ENCODE measurements around the gene ARID1B.

ARID1B gene

DNA sequence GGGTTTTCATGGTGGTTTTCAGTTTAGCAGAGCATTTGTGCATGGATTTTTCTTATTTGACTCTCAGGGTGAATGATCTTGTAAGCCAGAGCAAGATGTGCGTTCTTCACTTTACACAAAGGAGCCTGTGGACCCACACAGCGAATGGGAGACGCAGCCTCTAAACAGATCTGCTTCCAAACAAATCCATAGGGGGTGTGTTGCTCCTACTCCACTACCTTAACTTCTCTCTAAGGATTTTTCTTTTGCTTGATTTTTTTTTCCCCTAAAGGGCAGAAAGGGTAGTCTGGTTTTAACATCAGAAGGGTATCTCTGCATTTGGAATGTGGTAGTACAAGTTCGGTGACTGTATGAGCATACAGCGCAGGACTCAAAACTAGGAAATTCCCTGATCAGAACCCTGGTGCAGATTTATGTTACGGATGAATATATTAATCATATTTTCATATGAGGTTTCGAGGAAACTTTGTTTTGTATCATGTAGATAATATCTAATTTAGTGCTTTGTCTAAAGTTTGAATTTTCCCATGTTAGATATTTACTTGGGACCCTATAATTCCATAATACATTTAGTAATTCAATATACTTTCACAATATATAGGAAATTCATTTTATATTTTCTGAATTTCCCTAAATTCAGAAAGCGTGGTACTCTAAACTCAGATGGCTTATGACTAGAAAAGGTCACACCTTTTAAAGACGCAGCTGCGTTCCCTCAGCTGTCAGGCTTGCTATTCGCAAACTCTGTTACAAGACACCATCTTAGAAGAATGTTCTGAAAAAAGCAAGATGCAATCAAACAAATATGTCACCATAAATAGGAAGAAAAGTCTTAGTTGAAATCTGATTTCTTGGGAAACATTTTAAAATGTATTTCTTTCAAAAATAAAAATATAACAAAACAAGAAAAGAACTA is 349.3 kb downstream of the ARID1B start:
- Histone ChIP-seq H3K36me3 (ENCODE audit: insufficient read depth, low read length) (no peaks in the 10 kb centered on the region), H3K27ac (ENCODE audit: low read depth, low read length) (no peak overlapping the region), H3K4me3 (ENCODE audit: low read length) (no peak overlapping the region), H3K4me1 (ENCODE audit: insufficient read depth, low read length) (peaks cover 9% of the 10 kb centered on the region; the same call in 1 of the 2 replicates), H3K9ac (ENCODE audit: low read depth, low read length) (no peak overlapping the region), H3K9me3 (ENCODE audit: insufficient read depth, low read depth, low read length) (no peaks in the 10 kb centered on the region), H3K27me3 (ENCODE audit: insufficient read depth, low read length) (no peaks in the 10 kb centered on the region)
- WGBS: 93% methylated on average over 10 of the region's 11 CpGs

DNA sequence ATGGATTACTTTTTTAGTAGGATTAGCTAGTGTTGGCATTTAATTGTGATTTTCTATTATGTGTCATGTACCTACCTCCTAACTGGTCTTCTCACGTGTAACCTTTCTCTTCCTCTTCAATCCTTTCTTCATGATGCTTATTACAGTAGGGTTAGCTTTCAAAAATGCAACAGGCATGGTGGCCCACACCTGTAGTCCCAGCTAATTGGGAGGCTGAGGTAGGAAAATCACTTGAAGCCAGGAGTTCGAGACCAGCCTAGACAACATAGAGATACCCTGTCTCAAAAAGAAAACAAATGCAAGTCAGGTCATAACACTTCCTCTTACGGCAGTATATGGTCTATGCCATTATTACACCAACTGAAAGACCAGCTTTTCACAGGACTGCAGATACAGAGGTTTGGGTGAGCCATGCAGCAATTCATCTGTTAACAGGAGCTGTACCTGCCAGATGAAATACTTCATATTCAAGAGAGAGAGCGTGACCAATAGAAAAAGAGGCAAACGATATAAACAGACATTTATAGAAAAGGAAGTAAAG is 351.1 kb downstream of the ARID1B start:
- no peak overlapping the region for H3K27ac ChIP-seq (ENCODE audit: low read depth, low read length)
- 98% methylated on average over 3 of the region's 5 CpGs for WGBS

GRCh38 chr6:157131250-157131649 is 354.1 kb downstream of the ARID1B start:
- no peaks in the 10 kb centered on the region for H3K9me3 ChIP-seq (ENCODE audit: insufficient read depth, low read depth, low read length)
- no peaks in the 10 kb centered on the region for H3K27me3 ChIP-seq (ENCODE audit: insufficient read depth, low read length)
- H3K4me3 ChIP-seq (ENCODE audit: low read length): no peak overlapping the region
- no peak overlapping the region for H3K9ac ChIP-seq (ENCODE audit: low read depth, low read length)
- H3K36me3 ChIP-seq (ENCODE audit: insufficient read depth, low read length): peaks cover 30% of the 10 kb centered on the region
- peaks cover 2% of the 10 kb centered on the region; the same call in 1 of the 2 replicates for H3K4me1 ChIP-seq (ENCODE audit: insufficient read depth, low read length)
- no peak overlapping the region for H3K27ac ChIP-seq (ENCODE audit: low read depth, low read length)
- 92% methylated on average over 8 of the region's 8 CpGs for WGBS

More for the DNA sequence above, 351.1 kb downstream of the ARID1B start:
- Histone ChIP-seq H3K4me1 (ENCODE audit: insufficient read depth, low read length) (peaks cover 9% of the 10 kb centered on the region; the same call in 1 of the 2 replicates), H3K9ac (ENCODE audit: low read depth, low read length) (no peak overlapping the region), H3K9me3 (ENCODE audit: insufficient read depth, low read depth, low read length) (no peaks in the 10 kb centered on the region), H3K36me3 (ENCODE audit: insufficient read depth, low read length) (peaks cover 7% of the 10 kb centered on the region), H3K4me3 (ENCODE audit: low read length) (no peak overlapping the region), H3K27me3 (ENCODE audit: insufficient read depth, low read length) (no peaks in the 10 kb centered on the region)

DNA sequence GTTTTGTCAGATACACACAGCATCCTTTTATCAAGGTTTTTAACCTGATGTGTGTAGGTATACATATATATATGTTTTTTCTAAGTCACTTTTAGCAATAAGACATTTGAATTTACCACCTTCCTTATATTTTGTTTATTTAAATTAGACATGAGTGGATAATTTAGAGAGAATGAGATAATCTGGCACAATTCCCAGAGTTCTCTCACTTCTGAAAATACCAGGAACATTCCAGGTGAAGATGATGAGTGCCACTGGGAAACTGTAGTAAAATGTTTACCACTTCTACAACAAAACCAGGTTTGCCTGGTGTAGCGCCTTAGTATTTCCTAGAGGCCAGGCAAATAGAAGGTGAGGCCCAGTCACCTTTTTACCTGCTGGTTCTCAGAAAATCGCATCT is 356.7 kb downstream of the ARID1B start:
- Histone ChIP-seq H3K4me3 (ENCODE audit: low read length) (no peak overlapping the region), H3K9me3 (ENCODE audit: insufficient read depth, low read depth, low read length) (no peaks in the 10 kb centered on the region), H3K27ac (ENCODE audit: low read depth, low read length) (no peak overlapping the region), H3K9ac (ENCODE audit: low read depth, low read length) (no peak overlapping the region), H3K36me3 (ENCODE audit: insufficient read depth, low read length) (peaks cover 32% of the 10 kb centered on the region), H3K4me1 (ENCODE audit: insufficient read depth, low read length) (no peaks in the 10 kb centered on the region), H3K27me3 (ENCODE audit: insufficient read depth, low read length) (no peaks in the 10 kb centered on the region)
- 100% methylated on average over 2 of the region's 2 CpGs for WGBS

DNA sequence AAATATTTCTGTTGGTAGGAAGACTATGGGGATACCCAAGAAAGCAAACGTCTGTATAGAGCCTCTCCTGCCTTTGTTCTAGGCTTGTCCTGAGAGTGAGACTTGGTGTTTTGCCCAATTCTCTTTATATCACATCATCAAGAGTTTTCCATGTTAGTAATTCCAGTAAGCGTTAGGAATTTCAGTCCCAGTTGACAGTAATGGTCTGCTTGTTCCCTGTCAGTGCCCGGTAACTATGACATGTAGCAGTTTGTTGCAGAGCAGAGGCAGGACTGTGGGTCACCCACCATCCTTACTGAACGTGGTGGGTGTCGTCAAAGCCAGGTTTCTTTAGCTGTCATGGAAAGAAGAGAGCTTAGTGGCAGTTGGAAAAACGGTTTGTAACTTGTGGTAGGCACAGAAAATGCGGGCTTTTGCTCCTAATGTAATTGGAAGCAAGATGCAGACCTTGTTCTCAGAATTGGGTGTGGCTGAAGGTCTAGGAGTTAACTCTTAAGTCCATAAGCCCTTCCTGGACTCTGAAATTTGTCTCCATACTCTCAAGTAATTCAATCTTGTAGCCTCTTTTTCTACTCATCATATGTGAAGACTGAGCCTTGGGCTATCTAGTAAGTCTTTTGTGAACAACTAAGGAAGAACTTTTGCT is 357.3 kb downstream of the ARID1B start:
- WGBS: 94% methylated on average over 7 of the region's 7 CpGs
- no peak overlapping the region for H3K27ac ChIP-seq (ENCODE audit: low read depth, low read length)
- no peak overlapping the region for H3K4me3 ChIP-seq (ENCODE audit: low read length)
- peaks cover 32% of the 10 kb centered on the region for H3K36me3 ChIP-seq (ENCODE audit: insufficient read depth, low read length)
- no peaks in the 10 kb centered on the region for H3K27me3 ChIP-seq (ENCODE audit: insufficient read depth, low read length)
- no peaks in the 10 kb centered on the region for H3K9me3 ChIP-seq (ENCODE audit: insufficient read depth, low read depth, low read length)
- no peaks in the 10 kb centered on the region for H3K4me1 ChIP-seq (ENCODE audit: insufficient read depth, low read length)
- no peak overlapping the region for H3K9ac ChIP-seq (ENCODE audit: low read depth, low read length)

DNA sequence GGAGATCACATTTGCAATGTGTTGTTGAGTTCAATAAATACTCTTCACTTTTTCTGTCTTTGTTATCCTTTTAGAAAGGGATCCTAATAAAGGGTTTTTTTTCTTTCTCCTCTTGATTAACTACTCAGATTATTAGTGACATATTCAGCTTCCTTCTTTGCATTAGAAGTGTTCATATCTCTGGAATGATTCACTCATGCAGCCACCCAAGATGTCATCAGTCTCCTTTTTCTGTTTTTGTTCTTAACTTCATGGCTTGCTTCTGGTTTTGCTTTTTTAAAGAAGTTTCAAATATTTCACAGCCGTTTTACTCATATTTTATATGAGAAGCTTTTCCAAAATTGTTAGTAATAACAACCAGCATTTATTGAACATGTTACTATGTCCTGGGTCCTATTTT is 358.5 kb downstream of the ARID1B start:
- H3K36me3 ChIP-seq (ENCODE audit: insufficient read depth, low read length): peaks cover 35% of the 10 kb centered on the region
- no peak overlapping the region for H3K9ac ChIP-seq (ENCODE audit: low read depth, low read length)
- H3K27ac ChIP-seq (ENCODE audit: low read depth, low read length): no peak overlapping the region
- H3K4me1 ChIP-seq (ENCODE audit: insufficient read depth, low read length): no peaks in the 10 kb centered on the region
- no peak overlapping the region for H3K4me3 ChIP-seq (ENCODE audit: low read length)
- no CpG with 5 or more reads among the region's 1 CpG for WGBS
- H3K27me3 ChIP-seq (ENCODE audit: insufficient read depth, low read length): no peaks in the 10 kb centered on the region
- no peaks in the 10 kb centered on the region for H3K9me3 ChIP-seq (ENCODE audit: insufficient read depth, low read depth, low read length)

- Histone ChIP-seq H3K4me3 (ENCODE audit: low read length) (no peak overlapping the region), H3K9me3 (ENCODE audit: insufficient read depth, low read depth, low read length) (no peaks in the 10 kb centered on the region), H3K9ac (ENCODE audit: low read depth, low read length) (no peak overlapping the region), H3K36me3 (ENCODE audit: insufficient read depth, low read length) (peaks cover 47% of the 10 kb centered on the region), H3K4me1 (ENCODE audit: insufficient read depth, low read length) (no peaks in the 10 kb centered on the region), H3K27ac (ENCODE audit: low read depth, low read length) (no peak overlapping the region), H3K27me3 (ENCODE audit: insufficient read depth, low read length) (no peaks in the 10 kb centered on the region)
- 83% methylated on average over 2 of the region's 2 CpGs for WGBS
Observed at GRCh38 chr6:157137501-157137900, 360.3 kb downstream of the ARID1B start.

- peaks cover 31% of the 10 kb centered on the region for H3K36me3 ChIP-seq (ENCODE audit: insufficient read depth, low read length)
- H3K27me3 ChIP-seq (ENCODE audit: insufficient read depth, low read length): no peaks in the 10 kb centered on the region
- no peaks in the 10 kb centered on the region for H3K9me3 ChIP-seq (ENCODE audit: insufficient read depth, low read depth, low read length)
- peaks cover 1% of the 10 kb centered on the region; the same call in 1 of the 2 replicates for H3K4me1 ChIP-seq (ENCODE audit: insufficient read depth, low read length)
- no peak overlapping the region for H3K27ac ChIP-seq (ENCODE audit: low read depth, low read length)
- H3K4me3 ChIP-seq (ENCODE audit: low read length): no peak overlapping the region
- no peak overlapping the region for H3K9ac ChIP-seq (ENCODE audit: low read depth, low read length)
- 92% methylated on average over 15 of the region's 15 CpGs for WGBS
Observed at GRCh38 chr6:157139054-157139708, 362.0 kb downstream of the ARID1B start.

DNA sequence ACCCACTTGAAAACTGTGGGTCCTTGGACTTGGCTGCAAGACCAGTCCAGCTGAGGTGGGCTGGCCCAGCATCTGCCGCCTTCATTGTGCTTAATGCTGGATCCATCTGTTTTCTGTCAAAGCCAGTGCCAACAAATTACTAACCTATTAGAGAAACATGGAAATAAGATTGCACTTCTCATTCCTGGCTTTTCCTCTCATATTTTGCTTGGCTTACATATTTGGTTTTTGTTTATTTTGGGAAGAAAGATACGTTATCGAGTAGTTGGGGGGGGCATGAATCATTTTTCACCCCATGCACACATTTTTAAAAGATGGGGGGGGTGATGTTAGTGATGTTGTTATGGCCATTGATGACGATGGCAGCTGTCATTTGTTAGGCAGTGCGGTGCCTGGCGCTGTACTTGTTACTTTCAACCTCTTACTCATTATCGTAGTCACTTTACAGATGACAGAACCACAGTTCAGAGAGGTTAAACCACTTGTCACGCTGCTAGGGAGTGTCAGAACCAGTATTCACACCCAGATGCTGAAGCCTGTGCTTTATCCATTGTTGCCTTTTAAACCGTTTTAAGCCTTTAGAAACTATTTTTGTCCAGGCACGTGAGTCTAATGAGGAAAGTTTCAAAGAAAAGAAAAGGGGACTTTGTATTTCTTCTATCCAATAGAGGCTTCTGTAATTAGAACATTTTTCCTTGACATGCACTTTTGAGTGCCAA is 366.2 kb downstream of the ARID1B start:
- Histone ChIP-seq H3K27me3 (ENCODE audit: insufficient read depth, low read length) (no peaks in the 10 kb centered on the region), H3K27ac (ENCODE audit: low read depth, low read length) (no peak overlapping the region), H3K9ac (ENCODE audit: low read depth, low read length) (no peak overlapping the region), H3K4me1 (ENCODE audit: insufficient read depth, low read length) (peaks cover 11% of the 10 kb centered on the region), H3K4me3 (ENCODE audit: low read length) (no peak overlapping the region), H3K9me3 (ENCODE audit: insufficient read depth, low read depth, low read length) (no peaks in the 10 kb centered on the region), H3K36me3 (ENCODE audit: insufficient read depth, low read length) (peaks cover 18% of the 10 kb centered on the region)
- WGBS: 95% methylated on average over 8 of the region's 10 CpGs

DNA sequence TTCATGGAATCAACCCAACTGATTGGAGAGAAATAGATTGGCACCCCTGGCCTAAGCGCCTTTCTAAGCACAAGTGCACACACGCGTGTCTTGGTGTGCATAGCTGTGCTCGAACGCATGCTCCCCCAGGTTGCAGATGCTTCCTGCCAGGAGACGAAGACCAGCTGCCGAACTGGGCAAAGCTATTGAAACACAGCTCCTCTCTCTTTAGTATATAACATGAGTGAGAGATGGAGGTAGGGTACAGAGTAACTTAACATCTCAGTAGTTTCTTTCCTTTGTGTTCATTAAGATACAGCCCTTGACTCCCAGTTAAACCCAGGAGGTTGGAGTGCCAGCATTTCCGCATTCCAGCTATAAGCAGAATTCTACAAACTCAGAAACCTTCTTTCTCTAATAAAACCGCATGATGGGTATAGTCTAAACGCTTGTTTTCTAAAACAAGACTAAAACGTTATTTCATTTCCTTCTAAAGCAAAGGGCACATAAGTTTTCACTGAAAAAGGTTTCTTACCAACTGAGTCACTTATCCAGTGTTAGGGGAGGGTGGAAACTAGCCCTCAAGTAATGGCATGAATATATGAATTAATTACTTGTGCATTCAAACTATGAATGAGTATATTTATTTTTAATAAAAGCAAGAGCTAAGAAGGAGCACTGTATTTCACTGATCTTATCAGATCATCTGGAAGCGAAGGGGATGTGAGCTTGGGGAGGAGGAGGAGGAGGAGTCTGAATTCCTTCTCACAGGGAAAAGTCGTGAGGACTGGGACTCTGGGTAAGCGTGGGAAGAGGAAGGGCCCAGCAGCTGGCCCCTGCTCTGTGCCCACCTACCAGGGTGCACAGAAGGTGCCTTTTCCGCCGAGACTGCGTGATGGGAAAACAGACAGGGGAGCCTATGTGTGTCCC is 367.0 kb downstream of the ARID1B start:
- H3K4me3 ChIP-seq (ENCODE audit: low read length): no peak overlapping the region
- no peaks in the 10 kb centered on the region for H3K9me3 ChIP-seq (ENCODE audit: insufficient read depth, low read depth, low read length)
- peak overlapping the region; percentile 0; the same call in 1 of the 2 replicates for H3K27ac ChIP-seq (ENCODE audit: low read depth, low read length)
- 87% methylated on average over 16 of the region's 17 CpGs for WGBS
- no peak overlapping the region for H3K9ac ChIP-seq (ENCODE audit: low read depth, low read length)
- H3K4me1 ChIP-seq (ENCODE audit: insufficient read depth, low read length): peaks cover 11% of the 10 kb centered on the region
- H3K36me3 ChIP-seq (ENCODE audit: insufficient read depth, low read length): peaks cover 26% of the 10 kb centered on the region
- H3K27me3 ChIP-seq (ENCODE audit: insufficient read depth, low read length): no peaks in the 10 kb centered on the region

Measured in HUES64 (cell line).